Measurements from ENCODE around the gene SMIM24.

SMIM24 gene

GRCh38 chr19:3492919-3493318 is 12.6 kb upstream of the SMIM24 start:
- no peak overlapping the region for H3K4me3 ChIP-seq (ENCODE audit: low read depth, low read length)
- no peak for TF ChIP-seq CTCF (IDR thresholded peaks at IDR 0.05; ENCODE audit: low read depth, low read length)

GRCh38 chr19:3492131-3492839 is 12.0 kb upstream of the SMIM24 start:
- H3K4me3 ChIP-seq (ENCODE audit: low read depth, low read length): no peak overlapping the region
- no peak for TF ChIP-seq CTCF (IDR thresholded peaks at IDR 0.05; ENCODE audit: low read depth, low read length)

- no peak for TF ChIP-seq CTCF (IDR thresholded peaks at IDR 0.05; ENCODE audit: low read depth, low read length)
- no peak overlapping the region for H3K4me3 ChIP-seq (ENCODE audit: low read depth, low read length)
Observed at GRCh38 chr19:3491396-3492119, 11.2 kb upstream of the SMIM24 start.

GRCh38 chr19:3483226-3483628 is 2.9 kb upstream of the SMIM24 start, which contains the start of gene SMIM44:
Gene SMIM44 (minus strand): TSS chr19:3483441. CDS start chr19:3483403, 38 bp downstream.
- H3K4me3 ChIP-seq (ENCODE audit: low read depth, low read length): no peak within 1 kb of the TSS
- no peak for TF ChIP-seq CTCF (IDR thresholded peaks at IDR 0.05; ENCODE audit: low read depth, low read length)

- no peak for TF ChIP-seq CTCF (IDR thresholded peaks at IDR 0.05; ENCODE audit: low read depth, low read length)
- no peak overlapping the region for H3K4me3 ChIP-seq (ENCODE audit: low read depth, low read length)
Observed at GRCh38 chr19:3482507-3483225, 2.3 kb upstream of the SMIM24 start.

GRCh38 chr19:3481241-3482090 is 1.1 kb upstream of the SMIM24 start:
- no peak for TF ChIP-seq CTCF (IDR thresholded peaks at IDR 0.05; ENCODE audit: low read depth, low read length)
- H3K4me3 ChIP-seq (ENCODE audit: low read depth, low read length): no peak overlapping the region

Measured in WI38 (cell line).